Nephron (organoid): ENCODE results near the gene GJA3.

Experiments
- H3K27ac Mint-ChIP-seq, 3 experiments: 2 replicates each; pipeline ENCODE4 v1.8.0; 2020; ENCODE audit warnings: mixed read lengths in 3 of 3, mild to moderate bottlenecking in 2 of 3, moderate library complexity in 1 of 3
- H3K27me3 Mint-ChIP-seq: 2 replicates; pipeline ENCODE4 v1.8.0; 2021; ENCODE audit warnings: low read depth, mild to moderate bottlenecking, moderate library complexity, mixed read lengths
- H3K36me3 Mint-ChIP-seq: 2 replicates; pipeline ENCODE4 v1.8.0; 2020; ENCODE audit warnings: low read depth, mixed read lengths
- H3K4me1 Mint-ChIP-seq: 2 replicates; pipeline ENCODE4 v1.8.0; 2020; ENCODE audit warnings: mixed read lengths
- H3K4me3 Mint-ChIP-seq, 3 experiments: 2 replicates each; pipeline ENCODE4 v1.8.0; 2020; ENCODE audit warnings: mild to moderate bottlenecking in 3 of 3, mixed read lengths in 3 of 3, moderate library complexity in 2 of 3
- H3K9me3 Mint-ChIP-seq: 2 replicates; pipeline ENCODE4 v1.8.0; 2020; ENCODE audit warnings: mixed read lengths
- TF ChIP-seq, protein P1 (sequence below), 3 experiments: fragments of 200-600 bp; sonication (generic); IDR thresholded peaks; one replicate each; pipeline ENCODE4 v1.5.0; 2021; ENCODE audit warnings: antibody characterized with exemption in 3 of 3; ENCODE audit not compliant: unreplicated experiment in 3 of 3

GJA3 gene

DNA sequence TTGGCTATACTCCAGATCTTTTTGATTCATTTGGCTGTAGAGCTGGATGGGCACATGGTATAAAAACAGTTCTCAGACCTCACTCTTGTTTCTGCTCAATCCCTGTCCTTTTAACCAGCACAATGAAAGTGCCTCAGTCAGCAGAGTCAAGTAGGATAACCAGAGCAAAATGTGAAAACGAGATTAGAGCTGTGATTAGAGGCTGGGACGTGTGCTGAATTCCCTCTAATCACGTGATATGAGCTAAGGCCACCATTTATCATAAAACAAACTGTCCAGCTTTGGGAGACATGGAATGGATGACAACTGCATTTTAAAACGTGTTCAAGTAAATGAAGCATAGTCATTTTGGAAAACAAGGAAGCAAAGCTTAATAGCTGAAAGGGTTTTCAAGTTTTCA lies 54.1 kb downstream of the GJA3 start:
- TF ChIP-seq, protein P1, sequence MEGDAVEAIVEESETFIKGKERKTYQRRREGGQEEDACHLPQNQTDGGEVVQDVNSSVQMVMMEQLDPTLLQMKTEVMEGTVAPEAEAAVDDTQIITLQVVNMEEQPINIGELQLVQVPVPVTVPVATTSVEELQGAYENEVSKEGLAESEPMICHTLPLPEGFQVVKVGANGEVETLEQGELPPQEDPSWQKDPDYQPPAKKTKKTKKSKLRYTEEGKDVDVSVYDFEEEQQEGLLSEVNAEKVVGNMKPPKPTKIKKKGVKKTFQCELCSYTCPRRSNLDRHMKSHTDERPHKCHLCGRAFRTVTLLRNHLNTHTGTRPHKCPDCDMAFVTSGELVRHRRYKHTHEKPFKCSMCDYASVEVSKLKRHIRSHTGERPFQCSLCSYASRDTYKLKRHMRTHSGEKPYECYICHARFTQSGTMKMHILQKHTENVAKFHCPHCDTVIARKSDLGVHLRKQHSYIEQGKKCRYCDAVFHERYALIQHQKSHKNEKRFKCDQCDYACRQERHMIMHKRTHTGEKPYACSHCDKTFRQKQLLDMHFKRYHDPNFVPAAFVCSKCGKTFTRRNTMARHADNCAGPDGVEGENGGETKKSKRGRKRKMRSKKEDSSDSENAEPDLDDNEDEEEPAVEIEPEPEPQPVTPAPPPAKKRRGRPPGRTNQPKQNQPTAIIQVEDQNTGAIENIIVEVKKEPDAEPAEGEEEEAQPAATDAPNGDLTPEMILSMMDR (IDR thresholded peaks at IDR 0.05; ENCODE audit: unreplicated experiment in 3 of 3) = no peak
- H3K4me1 Mint-ChIP-seq = no peaks in the 10 kb centered on the region
- H3K27me3 Mint-ChIP-seq = peaks cover 28% of the 10 kb centered on the region
- H3K36me3 Mint-ChIP-seq = no peaks in the 10 kb centered on the region
- H3K9me3 Mint-ChIP-seq = no peaks in the 10 kb centered on the region
- H3K27ac Mint-ChIP-seq = no peak overlapping the region
- H3K4me3 Mint-ChIP-seq = no peak overlapping the region

- no peak overlapping the region for H3K27ac Mint-ChIP-seq
- TF ChIP-seq, protein P1 (IDR thresholded peaks at IDR 0.05; ENCODE audit: unreplicated experiment in 3 of 3) = no peak
- no peak overlapping the region for H3K4me3 Mint-ChIP-seq
- H3K27me3 Mint-ChIP-seq = peaks cover 30% of the 10 kb centered on the region
- H3K36me3 Mint-ChIP-seq = no peaks in the 10 kb centered on the region
- no peaks in the 10 kb centered on the region for H3K4me1 Mint-ChIP-seq
- no peaks in the 10 kb centered on the region for H3K9me3 Mint-ChIP-seq
Observed at GRCh38 chr13:20105161-20105689, 55.6 kb downstream of the GJA3 start.

DNA sequence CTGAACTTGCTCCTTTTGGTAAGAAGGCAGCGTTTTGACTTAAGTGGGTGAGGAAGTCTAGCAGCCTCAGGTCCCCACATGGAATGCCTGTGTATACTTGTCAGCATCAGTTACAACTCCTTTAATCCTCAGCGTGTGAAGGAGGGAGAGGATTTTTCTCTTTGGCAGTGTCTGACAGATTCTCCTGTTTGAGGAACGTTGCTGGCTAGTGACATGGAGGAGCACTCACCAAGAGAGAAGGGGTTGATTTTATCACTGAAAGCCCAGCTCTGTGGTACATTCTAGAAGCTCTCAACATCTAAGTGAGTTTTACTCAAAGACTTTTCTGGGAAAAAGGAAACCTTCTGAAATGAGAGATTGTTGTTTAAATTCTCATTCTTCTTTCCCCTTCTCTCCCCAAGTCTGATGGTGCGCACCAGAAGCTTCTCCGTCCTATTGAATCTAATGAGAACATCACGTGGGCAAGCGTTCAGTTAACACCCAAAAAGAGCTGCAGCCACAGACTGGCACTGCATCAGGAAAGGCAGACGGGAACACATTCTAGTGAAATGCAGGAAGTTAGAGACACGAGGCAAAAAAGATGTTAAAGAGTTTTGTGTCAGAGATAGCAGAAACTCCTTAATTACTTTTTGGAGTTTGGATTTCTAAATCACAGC lies 58.2 kb downstream of the GJA3 start:
- no peaks in the 10 kb centered on the region for H3K36me3 Mint-ChIP-seq
- TF ChIP-seq, protein P1 (IDR thresholded peaks at IDR 0.05; ENCODE audit: unreplicated experiment in 3 of 3) = no peak
- no peak overlapping the region for H3K4me3 Mint-ChIP-seq
- H3K27ac Mint-ChIP-seq = no peak overlapping the region
- no peaks in the 10 kb centered on the region for H3K4me1 Mint-ChIP-seq
- H3K27me3 Mint-ChIP-seq = peaks cover 28% of the 10 kb centered on the region
- no peaks in the 10 kb centered on the region for H3K9me3 Mint-ChIP-seq

- Mint-ChIP-seq H3K27ac (no peak overlapping the region), H3K27me3 (peaks cover 28% of the 10 kb centered on the region), H3K4me3 (no peak overlapping the region), H3K4me1 (no peaks in the 10 kb centered on the region), H3K9me3 (no peaks in the 10 kb centered on the region), H3K36me3 (no peaks in the 10 kb centered on the region)
- TF ChIP-seq, protein P1 (IDR thresholded peaks at IDR 0.05; ENCODE audit: unreplicated experiment in 3 of 3) = no peak
Observed at GRCh38 chr13:20101467-20102316, 59.2 kb downstream of the GJA3 start.

GRCh38 chr13:20099319-20099718 lies 61.5 kb downstream of the GJA3 start:
- no peaks in the 10 kb centered on the region for H3K36me3 Mint-ChIP-seq
- H3K27ac Mint-ChIP-seq = no peak overlapping the region
- TF ChIP-seq, protein P1 (IDR thresholded peaks at IDR 0.05; ENCODE audit: unreplicated experiment in 3 of 3) = no peak
- H3K4me3 Mint-ChIP-seq = no peak overlapping the region
- no peaks in the 10 kb centered on the region for H3K9me3 Mint-ChIP-seq
- peaks cover 26% of the 10 kb centered on the region for H3K27me3 Mint-ChIP-seq
- no peaks in the 10 kb centered on the region for H3K4me1 Mint-ChIP-seq
